Measurements from ENCODE around the gene DALRD3. TPM values are rescaled to one million over a fixed set of nuclear protein-coding genes. Genes with fewer than 3 reads are reported as not detected.

DALRD3 gene
- total RNA-seq, 2 experiments from 2014 or later: 15.1 to 15.6 TPM

DNA sequence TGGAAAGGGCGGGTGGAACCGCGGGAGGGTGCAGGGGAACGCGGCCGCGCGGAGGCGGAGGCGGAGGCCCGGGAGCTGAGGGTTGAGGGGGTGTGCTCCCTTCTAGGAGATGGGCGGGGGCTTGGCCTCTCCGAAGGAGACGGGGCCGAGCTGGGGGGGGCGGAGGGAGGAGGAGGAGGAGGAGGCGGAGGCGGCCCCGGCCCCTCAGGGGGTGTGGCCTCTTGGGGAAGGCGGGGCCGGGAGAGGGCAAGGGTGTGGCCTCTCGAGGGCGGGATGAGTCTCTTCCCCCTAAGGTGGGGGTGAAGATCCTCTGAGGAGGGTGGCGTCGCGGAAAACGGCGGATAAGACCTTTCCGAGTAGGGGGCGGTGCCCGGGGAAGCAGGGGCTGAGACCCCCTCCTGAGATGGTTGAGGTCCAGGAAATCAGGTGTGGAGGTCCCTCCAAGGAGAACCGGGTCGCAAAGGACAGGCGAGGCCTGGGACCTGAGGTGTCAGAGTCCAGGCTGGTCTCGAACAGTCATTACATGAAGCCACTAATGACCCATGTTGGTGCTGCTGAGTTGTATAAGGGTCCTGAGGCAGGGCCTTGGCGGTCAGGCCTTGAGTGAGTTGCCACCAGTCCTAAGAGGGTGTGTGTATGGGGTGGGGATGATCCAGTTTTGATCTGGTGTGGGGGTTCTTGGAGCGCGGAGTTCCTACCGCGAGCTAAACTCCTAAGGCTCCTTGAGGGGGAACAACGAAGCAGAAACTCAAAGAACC lies 10.4 kb downstream of the DALRD3 start:
- Mint-ChIP-seq H3K36me3 (ENCODE audit: low read depth) (peaks cover 28% of the 10 kb centered on the region), H3K4me3 (peak overlapping the region; percentile 99), H3K27ac (peak overlapping the region; percentile 97), H3K4me1 (ENCODE audit: low read depth) (peaks cover 32% of the 10 kb centered on the region), H3K27me3 (no peaks in the 10 kb centered on the region), H3K9me3 (no peaks in the 10 kb centered on the region)
- H3K36me3 ChIP-seq (ENCODE audit: insufficient read depth, low read length): peaks cover 21% of the 10 kb centered on the region
- DNase-seq: peak; percentile 74 to 92 (median 86)
- CTCF ChIA-PET: interaction anchor here (1.1 to 5.2 kb wide), 6 partner anchors 8 to 89 kb away, joined by 4 to 100 read pairs (median 10); partner anchors contain the start of genes ARIH2, IMPDH2, NDUFAF3 and P4HTM
- TF ChIP-seq, protein P1, sequence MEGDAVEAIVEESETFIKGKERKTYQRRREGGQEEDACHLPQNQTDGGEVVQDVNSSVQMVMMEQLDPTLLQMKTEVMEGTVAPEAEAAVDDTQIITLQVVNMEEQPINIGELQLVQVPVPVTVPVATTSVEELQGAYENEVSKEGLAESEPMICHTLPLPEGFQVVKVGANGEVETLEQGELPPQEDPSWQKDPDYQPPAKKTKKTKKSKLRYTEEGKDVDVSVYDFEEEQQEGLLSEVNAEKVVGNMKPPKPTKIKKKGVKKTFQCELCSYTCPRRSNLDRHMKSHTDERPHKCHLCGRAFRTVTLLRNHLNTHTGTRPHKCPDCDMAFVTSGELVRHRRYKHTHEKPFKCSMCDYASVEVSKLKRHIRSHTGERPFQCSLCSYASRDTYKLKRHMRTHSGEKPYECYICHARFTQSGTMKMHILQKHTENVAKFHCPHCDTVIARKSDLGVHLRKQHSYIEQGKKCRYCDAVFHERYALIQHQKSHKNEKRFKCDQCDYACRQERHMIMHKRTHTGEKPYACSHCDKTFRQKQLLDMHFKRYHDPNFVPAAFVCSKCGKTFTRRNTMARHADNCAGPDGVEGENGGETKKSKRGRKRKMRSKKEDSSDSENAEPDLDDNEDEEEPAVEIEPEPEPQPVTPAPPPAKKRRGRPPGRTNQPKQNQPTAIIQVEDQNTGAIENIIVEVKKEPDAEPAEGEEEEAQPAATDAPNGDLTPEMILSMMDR (IDR thresholded peaks at IDR 0.05): no peak
- ATAC-seq (ENCODE audit: poor library complexity): peak; percentile 51
- H3K4me3 ChIP-seq (ENCODE audit: low read length): peak overlapping the region; percentile 99
- POLR2A ChIA-PET: interaction anchor here (0.5 to 8.0 kb wide), 24 partner anchors 10 to 462 kb away, joined by 3 to 331 read pairs (median 4); partner anchors contain the start of genes ARIH2, DAG1, DALRD3 and IMPDH2
- peaks cover 25% of the 10 kb centered on the region for H3K4me1 ChIP-seq (ENCODE audit: insufficient read depth, low read length)
- intact Hi-C loops (cut with DNase I, micrococcal nuclease): loop anchor here (1.0 to 5.0 kb wide), 8 partner anchors 10 to 1496 kb away; partner anchors contain the start of genes DALRD3 (in 1 of the 2), ELP6 (in 1 of the 2), IMPDH2 (in 1 of the 2) and NME6 (in 1 of the 2)
- peak overlapping the region; percentile 89 to 99 for H3K27ac ChIP-seq (ENCODE audit: low read depth in 1 of 2, low read length in 2 of 2)
- no peaks in the 10 kb centered on the region for H3K27me3 ChIP-seq (ENCODE audit: control insufficient read depth in 1 of 2, insufficient read depth in 2 of 2, low read length in 2 of 2)
- H3K9me3 ChIP-seq (ENCODE audit: control insufficient read depth in 1 of 2, insufficient read depth in 1 of 2, low read length in 2 of 2): no peaks in the 10 kb centered on the region

DNA sequence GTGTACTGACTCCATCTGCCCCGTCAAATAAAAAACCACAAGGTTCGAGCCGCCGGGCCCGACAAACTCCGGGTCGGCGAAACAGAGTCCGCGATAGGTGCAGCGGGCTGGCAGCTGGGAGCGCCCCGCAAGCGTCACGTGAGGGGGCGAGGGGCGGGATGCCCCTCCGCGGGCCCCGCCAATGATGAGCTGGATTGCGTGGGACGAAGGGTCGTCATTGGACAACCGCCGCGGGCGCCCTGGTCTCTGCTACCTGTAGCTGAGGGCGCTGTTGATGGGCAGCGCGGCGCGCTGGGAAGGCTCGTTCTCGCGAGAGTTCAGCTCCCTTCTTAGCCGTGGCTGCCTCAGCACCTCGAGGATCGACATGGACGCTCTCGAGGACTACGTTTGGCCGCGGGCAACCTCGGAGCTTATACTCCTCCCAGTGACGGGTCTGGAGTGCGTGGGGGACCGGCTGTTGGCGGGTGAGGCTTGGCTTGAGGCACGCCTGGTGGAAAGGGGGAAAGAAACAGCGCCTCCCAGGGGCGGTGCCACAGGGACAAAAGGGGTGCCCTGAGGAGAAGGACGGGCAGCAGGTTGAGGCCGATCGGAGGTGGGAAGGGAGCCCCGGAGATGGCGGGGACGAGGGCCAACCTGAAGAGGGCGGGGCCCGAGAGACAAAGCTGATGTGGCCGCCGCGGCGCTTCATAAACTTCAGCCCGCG lies 11.2 kb downstream of the DALRD3 start, which contains the start of gene WDR6:
Gene WDR6 (plus strand): TSS at position 324 of the 703 bp plus-strand sequence. CDS start 41 bp downstream, at position 365.
- DNase-seq: peak; percentile 93 to 99 (median 96)
- CTCF ChIA-PET: interaction anchor here (0.7 to 5.2 kb wide), 8 partner anchors 9 to 89 kb away, joined by 3 to 100 read pairs (median 10); partner anchors contain the start of genes ARIH2, IMPDH2, NDUFAF3 and P4HTM
- Histone ChIP-seq H3K9me3 (ENCODE audit: control insufficient read depth in 1 of 2, insufficient read depth in 1 of 2, low read length in 2 of 2) (no peaks in the 10 kb centered on the region), H3K27ac (ENCODE audit: low read depth in 1 of 2, low read length in 2 of 2) (peak within 1 kb of the TSS; percentile 89 to 99), H3K27me3 (ENCODE audit: control insufficient read depth in 1 of 2, insufficient read depth in 2 of 2, low read length in 2 of 2) (no peaks in the 10 kb centered on the region), H3K36me3 (ENCODE audit: insufficient read depth, low read length) (peaks cover 19% of the 10 kb centered on the region), H3K4me1 (ENCODE audit: insufficient read depth, low read length) (peaks cover 25% of the 10 kb centered on the region), H3K4me3 (ENCODE audit: low read length) (peak within 1 kb of the TSS; percentile 99)
- TF ChIP-seq, protein P1 (IDR thresholded peaks at IDR 0.05): peak; percentile 19
- POLR2A ChIA-PET: interaction anchor here (0.5 to 8.0 kb wide), 27 partner anchors 9 to 738 kb away, joined by 3 to 331 read pairs (median 4); partner anchors contain the start of genes ARIH2, CCDC71, DAG1 and DALRD3
- Mint-ChIP-seq H3K27ac (peak within 1 kb of the TSS; percentile 97), H3K9me3 (no peaks in the 10 kb centered on the region), H3K4me3 (peak within 1 kb of the TSS; percentile 99), H3K36me3 (ENCODE audit: low read depth) (peaks cover 23% of the 10 kb centered on the region), H3K27me3 (no peaks in the 10 kb centered on the region), H3K4me1 (ENCODE audit: low read depth) (peaks cover 27% of the 10 kb centered on the region)
- intact Hi-C loops (cut with DNase I, micrococcal nuclease): loop anchor here (1.0 to 5.0 kb wide), 8 partner anchors 11 to 1495 kb away; partner anchors contain the start of genes DALRD3 (in 1 of the 2), ELP6 (in 1 of the 2), IMPDH2 (in 1 of the 2) and NME6 (in 1 of the 2)
- peak; percentile 86 for ATAC-seq (ENCODE audit: poor library complexity)
